Lung (tissue), 12 donors: ENCODE measurements around the gene CAPZB. TPM values are rescaled to one million over a fixed set of nuclear protein-coding genes. Genes with fewer than 3 reads are reported as not detected.

ENCODE experiments used
- ATAC-seq: fragments of 200-7000 bp; cut with Tn5 transposase; one replicate; pipeline ENCODE4 v1.9.1; 2020; ENCODE audit warnings: moderate number of reproducible peaks; ENCODE audit not compliant: insufficient read depth, low FRiP score
- DNase-seq, 3 donors: peaks; one replicate each; pipeline ENCODE4 v3.0.0-alpha.2; 2013 to 2017
- H3K27ac ChIP-seq, 2 donors: one replicate each; pipeline ENCODE4 v1.5.1; 2013; ENCODE audit warnings: mild to moderate bottlenecking in 2 of 2, moderate library complexity in 2 of 2, control low read depth in 1 of 2, inconsistent platforms in 1 of 2, low read depth in 1 of 2, low read length in 1 of 2
- H3K27me3 ChIP-seq, 3 donors: one replicate each; pipeline ENCODE4 v1.5.1; 2013; ENCODE audit warnings: low read length in 2 of 3; ENCODE audit not compliant: control insufficient read depth in 3 of 3, insufficient read depth in 3 of 3
- H3K36me3 ChIP-seq, 4 donors: one replicate each; pipeline ENCODE4 v1.5.1; 2013; ENCODE audit warnings: low read length in 4 of 4, mild to moderate bottlenecking in 1 of 4, moderate library complexity in 1 of 4; ENCODE audit not compliant: control insufficient read depth in 4 of 4, insufficient read depth in 4 of 4
- H3K4me1 ChIP-seq, 5 donors: one replicate each; pipeline ENCODE4 v1.5.1; 2013; ENCODE audit warnings: low read length in 5 of 5, mild to moderate bottlenecking in 2 of 5, moderate library complexity in 1 of 5; ENCODE audit not compliant: control insufficient read depth in 5 of 5, insufficient read depth in 5 of 5
- H3K4me3 ChIP-seq: one replicate; pipeline ENCODE4 v1.5.1; 2013; ENCODE audit warnings: mild to moderate bottlenecking, control low read depth, moderate library complexity
- H3K9ac ChIP-seq, 2 donors: one replicate each; pipeline ENCODE4 v1.5.1; 2013; ENCODE audit warnings: low read length in 2 of 2, control low read depth in 1 of 2; ENCODE audit not compliant: insufficient read depth in 1 of 2
- H3K9me3 ChIP-seq, 4 donors: one replicate each; pipeline ENCODE4 v1.5.1; 2013; ENCODE audit warnings: low read length in 3 of 4, mild to moderate bottlenecking in 1 of 4, moderate library complexity in 1 of 4; ENCODE audit not compliant: control insufficient read depth in 4 of 4, insufficient read depth in 3 of 4
- CTCF ChIP-seq: IDR thresholded peaks from 2 replicates; pipeline ENCODE4 v1.5.1; 2012; ENCODE audit warnings: mild to moderate bottlenecking; ENCODE audit errors: control extremely low read depth, extremely low read depth
- WGBS, 2 donors: extraction: QIAGEN DNeasy Blood & Tissue Kit; methylation state at CpG; one replicate each; pipeline ENCODE4 v1.1.7; 2013; 5-methylcytosine and 5-hydroxymethylcytosine counted together
- polyA plus RNA-seq, 2 donors: library from polyadenylated mRNA; stranded (reverse); fragments of 200-250 nt; gene quantifications; one replicate each; pipeline ENCODE4 v1.2.1, GENCODE V29; 2013
- total RNA-seq, 2 donors: library from RNA; depleted of rRNA in 1 of 2; stranded (reverse); fragments of >200 nt in 1 of 2; gene quantifications; one replicate each; pipeline ENCODE4 v1.2.1, GENCODE V29; 2014 to 2021
- donor health status: control.
- donor health status: control.
- donor health status: Bipolar disorder and iron deficiency.
- donor health status: healthy.
- donor health status: DM: yes; HTN: yes; CAD: no.

Gene CAPZB
- total and polyA plus RNA-seq, 4 donors, result 94.7 to 339 (median 278) TPM

GRCh38 chr1:19330449-19331135, 154.7 kb downstream of the CAPZB start:
- Histone ChIP-seq H3K4me3 (no peak overlapping the region), H3K9ac (no peak overlapping the region), H3K9me3 (no peaks in the 10 kb centered on the region), H3K27me3 (no peaks in the 10 kb centered on the region), H3K36me3 (peaks cover 0 to 41% (median 16%) of the 10 kb centered on the region in 4 donors), H3K4me1 (peaks cover 0 to 5% (median 0%) of the 10 kb centered on the region in 5 donors), H3K27ac (no peak overlapping the region)
- 91 to 94% methylated on average over 13 to 14 of the region's 14 CpGs for WGBS, 2 donors
- DNase-seq, result no peak
- TF ChIP-seq CTCF, result no peak
- ATAC-seq, result no peak

GRCh38 chr1:19329611-19330010, 155.7 kb downstream of the CAPZB start:
- Histone ChIP-seq H3K36me3 (peaks cover 0 to 51% (median 21%) of the 10 kb centered on the region in 4 donors), H3K27me3 (no peaks in the 10 kb centered on the region), H3K9ac (no peak overlapping the region), H3K27ac (no peak overlapping the region), H3K9me3 (no peaks in the 10 kb centered on the region), H3K4me3 (no peak overlapping the region), H3K4me1 (peaks cover 0 to 5% (median 0%) of the 10 kb centered on the region in 5 donors)
- ATAC-seq (no peak), DNase-seq (no peak)
- 93 to 97% methylated on average over 5 of the region's 5 CpGs for WGBS, 2 donors
- TF ChIP-seq CTCF, result no peak

- WGBS, 2 donors, result 91 to 93% methylated on average over 13 of the region's 13 CpGs
- Histone ChIP-seq H3K9ac (no peak overlapping the region), H3K4me1 (peaks cover 0 to 4% (median 0%) of the 10 kb centered on the region in 5 donors), H3K27ac (no peak overlapping the region), H3K9me3 (no peaks in the 10 kb centered on the region), H3K36me3 (peaks cover 0 to 55% (median 22%) of the 10 kb centered on the region in 4 donors), H3K4me3 (no peak overlapping the region), H3K27me3 (no peaks in the 10 kb centered on the region)
- ATAC-seq (no peak), DNase-seq (no peak)
- TF ChIP-seq CTCF, result no peak
Observed at GRCh38 chr1:19329188-19329587, 156.2 kb downstream of the CAPZB start.

DNA sequence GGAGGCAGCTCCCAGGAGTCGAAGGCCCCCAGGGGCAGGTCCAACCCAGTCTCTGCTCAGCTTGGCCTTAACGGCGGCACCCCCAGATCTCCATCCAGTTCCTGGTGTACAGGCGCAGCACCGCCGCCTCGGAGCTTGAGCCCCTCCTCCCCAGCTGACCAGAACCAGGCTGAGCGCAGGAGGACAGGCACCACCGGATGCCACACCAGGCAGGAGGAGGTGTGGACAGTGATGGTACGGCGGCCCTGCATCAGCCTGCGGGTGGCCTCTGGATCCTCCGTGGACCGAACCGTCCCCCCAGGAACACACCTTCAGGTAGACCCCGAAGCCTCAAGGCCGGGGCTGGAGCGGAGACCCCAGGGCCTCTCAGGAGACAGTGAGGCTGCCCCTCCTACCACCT, 156.9 kb downstream of the CAPZB start:
- ATAC-seq, result no peak
- Histone ChIP-seq H3K4me3 (no peak overlapping the region), H3K27me3 (no peaks in the 10 kb centered on the region), H3K9ac (no peak overlapping the region), H3K4me1 (no peaks in the 10 kb centered on the region), H3K27ac (no peak overlapping the region), H3K9me3 (no peaks in the 10 kb centered on the region), H3K36me3 (peaks cover 0 to 61% (median 22%) of the 10 kb centered on the region in 4 donors)
- TF ChIP-seq CTCF, result no peak
- no peak for DNase-seq
- 94 to 96% methylated on average over 16 to 18 of the region's 18 CpGs for WGBS, 2 donors
